ENCODE measurements around the gene SAMD10.

The SAMD10 gene

DNA sequence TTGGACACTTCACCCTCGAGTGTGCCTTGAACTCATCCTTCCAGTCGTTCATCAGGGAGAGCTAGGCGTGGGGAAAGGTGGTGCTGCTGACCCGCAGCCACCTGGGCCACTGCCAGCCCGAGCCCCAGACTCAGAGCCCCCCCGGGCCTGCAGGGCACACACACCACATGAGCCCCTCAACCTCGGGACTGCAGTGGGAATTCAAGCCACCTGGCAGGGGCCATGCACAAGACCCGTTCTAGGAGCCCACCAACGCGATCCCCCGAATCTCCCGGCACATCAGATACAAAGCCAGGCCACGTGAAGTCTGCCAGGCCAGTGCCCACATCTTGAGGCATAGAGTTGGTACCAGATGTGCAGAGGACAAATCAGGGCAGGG, 12.5 kb downstream of the SAMD10 start:
- TF ChIP-seq GATA2 (IDR thresholded peaks at IDR 0.05; ENCODE audit: low read depth, low read length) (no peak), GATA3 (IDR thresholded peaks at IDR 0.05; ENCODE audit: low read depth, low read length) (no peak)

DNA sequence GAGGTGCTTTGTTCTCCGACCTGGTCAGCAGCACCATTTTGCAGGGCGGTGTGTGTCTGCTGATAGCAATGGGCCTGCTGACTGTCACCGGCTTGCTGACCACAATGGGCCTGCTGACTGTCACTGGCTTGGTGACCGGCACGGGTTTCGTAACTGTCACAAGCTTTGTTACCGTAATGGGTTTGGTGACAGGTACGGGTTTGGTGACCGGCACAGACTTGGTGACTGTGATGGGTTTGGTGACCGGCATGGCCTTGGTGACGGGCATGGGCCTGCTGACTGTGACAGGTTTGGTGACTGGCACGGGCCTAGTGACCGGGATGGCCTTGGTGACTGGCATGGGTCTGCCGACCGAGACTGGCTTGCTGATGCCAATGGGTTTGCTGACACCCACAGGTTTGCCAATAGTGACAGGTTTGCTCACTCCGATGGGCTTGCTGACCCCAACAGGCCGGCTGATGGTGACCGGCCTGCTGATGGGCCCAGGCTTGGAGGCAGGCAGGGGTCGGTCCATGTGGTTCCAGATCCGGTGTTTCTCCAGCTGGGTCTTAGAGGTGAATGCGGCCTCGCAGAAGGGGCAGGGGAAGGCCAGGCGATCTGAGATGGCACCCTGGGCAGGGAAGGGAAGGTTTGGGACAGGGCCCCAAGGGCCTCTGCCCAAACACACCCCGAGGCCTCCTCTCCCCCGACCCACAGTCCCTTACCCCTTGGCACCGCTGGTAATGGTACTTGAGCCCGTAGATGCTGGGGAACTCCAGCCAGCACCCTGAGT, 13.1 kb downstream of the SAMD10 start:
- TF ChIP-seq GATA2 (IDR thresholded peaks at IDR 0.05; ENCODE audit: low read depth, low read length), result no peak
- TF ChIP-seq GATA3 (IDR thresholded peaks at IDR 0.05; ENCODE audit: low read depth, low read length), result no peak

DNA sequence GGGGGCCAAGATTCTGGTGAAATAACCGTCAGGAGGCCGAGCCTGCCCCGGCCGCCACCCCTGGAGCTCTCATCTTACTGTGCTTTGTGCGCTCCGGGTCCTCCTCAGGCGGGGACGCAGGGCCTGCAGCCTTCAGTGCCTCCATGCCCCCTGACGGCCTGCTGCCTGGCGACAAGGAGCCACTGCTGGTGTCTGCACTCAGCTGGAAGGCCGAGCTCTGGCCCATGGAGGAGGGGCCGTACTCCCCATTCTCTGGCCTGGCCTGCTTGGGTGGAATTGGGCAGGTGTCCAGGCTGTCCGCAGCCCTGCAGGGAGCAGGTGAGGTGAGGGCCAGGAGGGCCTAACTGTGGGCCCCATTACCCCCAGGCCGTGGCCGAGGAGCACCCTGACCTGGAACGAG, 15.0 kb downstream of the SAMD10 start:
- no peak for TF ChIP-seq GATA2 (IDR thresholded peaks at IDR 0.05; ENCODE audit: low read depth, low read length)
- TF ChIP-seq GATA3 (IDR thresholded peaks at IDR 0.05; ENCODE audit: low read depth, low read length), result no peak

DNA sequence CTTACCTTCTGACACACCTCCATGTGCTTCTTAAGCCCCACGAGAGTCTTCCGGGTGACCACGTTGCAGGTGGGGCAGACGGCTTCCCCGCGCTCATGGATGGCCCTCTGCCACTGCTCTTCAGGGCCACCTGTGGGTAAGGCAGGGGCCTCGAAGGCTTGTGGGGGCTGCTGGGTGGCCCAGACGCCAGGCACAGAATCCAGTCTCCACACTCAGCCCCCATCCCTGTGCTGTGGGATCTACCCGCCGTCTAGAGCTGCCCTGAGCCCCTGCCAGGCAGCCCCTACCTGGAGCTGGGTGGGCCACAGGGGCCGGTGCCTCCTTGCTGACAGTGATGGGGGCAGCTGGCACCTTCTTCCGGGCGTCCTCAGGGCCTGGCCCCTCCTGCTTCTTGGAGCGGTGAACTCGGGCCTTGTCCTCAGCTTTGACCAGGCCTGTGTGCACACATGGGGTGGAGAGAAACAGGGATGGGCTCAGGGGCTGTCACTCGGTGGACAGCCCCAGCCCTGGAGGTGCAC, 15.6 kb downstream of the SAMD10 start:
- no peak for TF ChIP-seq GATA2 (IDR thresholded peaks at IDR 0.05; ENCODE audit: low read depth, low read length)
- no peak for TF ChIP-seq GATA3 (IDR thresholded peaks at IDR 0.05; ENCODE audit: low read depth, low read length)

DNA sequence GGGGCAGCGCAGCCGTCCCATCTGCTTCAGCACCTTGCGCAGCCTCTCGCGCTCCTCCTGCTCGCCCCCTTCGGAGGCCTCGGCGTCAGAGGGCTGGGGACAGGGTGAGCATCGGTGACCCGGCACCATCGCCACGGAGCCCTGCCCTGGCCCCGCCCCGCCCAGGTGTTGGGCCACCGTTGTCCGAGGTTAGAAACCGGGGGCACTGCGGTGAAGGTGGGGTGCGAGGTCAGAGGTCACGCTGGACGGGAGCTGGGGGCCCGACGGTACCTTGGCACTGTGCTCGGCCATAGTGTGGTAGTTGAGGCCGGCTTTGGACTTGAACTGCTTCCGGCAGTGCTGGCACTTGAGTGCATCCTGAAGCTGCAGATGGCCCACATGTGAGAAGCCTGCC, 16.1 kb downstream of the SAMD10 start:
- TF ChIP-seq GATA2 (IDR thresholded peaks at IDR 0.05; ENCODE audit: low read depth, low read length) (no peak), GATA3 (IDR thresholded peaks at IDR 0.05; ENCODE audit: low read depth, low read length) (no peak)

DNA sequence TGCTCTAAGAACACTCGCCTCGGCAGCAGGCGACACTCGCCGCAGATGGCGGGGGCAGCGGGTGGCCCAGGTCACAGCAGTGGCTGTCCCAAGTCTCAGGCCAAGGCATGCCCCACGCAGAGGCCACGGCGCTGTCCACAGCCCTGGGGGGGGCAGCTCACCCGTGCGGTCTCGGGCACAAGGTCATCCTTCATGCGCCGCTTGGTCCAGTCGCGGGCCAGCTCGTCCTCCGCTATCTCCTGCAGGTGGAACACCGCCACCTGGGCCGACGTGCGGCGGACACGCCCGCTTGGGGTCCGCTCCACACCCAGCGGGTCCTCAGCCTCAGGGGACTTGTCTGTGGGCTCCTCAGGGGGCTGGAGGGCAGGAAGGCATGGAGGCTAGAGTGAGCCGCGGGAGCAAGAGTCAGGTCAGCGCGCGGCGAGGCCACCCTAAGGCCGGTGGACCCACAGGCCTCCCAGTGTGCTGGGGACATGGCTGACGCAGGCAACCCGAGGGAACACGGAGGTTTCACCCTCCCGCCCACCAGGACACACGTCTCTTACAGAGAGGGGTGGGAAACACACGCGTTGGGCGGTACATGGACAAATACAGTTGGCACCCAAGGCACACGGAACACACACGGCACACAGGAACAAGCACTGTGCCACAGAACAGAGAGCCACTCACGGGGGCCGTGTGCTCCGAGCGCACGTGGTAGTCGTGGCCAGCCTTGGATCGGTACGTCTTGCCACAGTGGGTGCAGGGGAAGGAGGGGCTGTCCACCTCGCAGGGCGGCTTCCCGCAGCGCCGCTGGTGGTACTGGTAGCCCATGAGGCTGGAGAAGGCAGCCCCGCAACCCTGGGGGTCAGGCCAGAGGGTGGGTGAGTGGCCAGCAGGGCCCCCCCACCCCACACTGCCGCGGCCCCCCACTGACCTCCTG, 16.8 kb downstream of the SAMD10 start:
- TF ChIP-seq GATA3 (IDR thresholded peaks at IDR 0.05; ENCODE audit: low read depth, low read length) (no peak), GATA2 (IDR thresholded peaks at IDR 0.05; ENCODE audit: low read depth, low read length) (no peak)

DNA sequence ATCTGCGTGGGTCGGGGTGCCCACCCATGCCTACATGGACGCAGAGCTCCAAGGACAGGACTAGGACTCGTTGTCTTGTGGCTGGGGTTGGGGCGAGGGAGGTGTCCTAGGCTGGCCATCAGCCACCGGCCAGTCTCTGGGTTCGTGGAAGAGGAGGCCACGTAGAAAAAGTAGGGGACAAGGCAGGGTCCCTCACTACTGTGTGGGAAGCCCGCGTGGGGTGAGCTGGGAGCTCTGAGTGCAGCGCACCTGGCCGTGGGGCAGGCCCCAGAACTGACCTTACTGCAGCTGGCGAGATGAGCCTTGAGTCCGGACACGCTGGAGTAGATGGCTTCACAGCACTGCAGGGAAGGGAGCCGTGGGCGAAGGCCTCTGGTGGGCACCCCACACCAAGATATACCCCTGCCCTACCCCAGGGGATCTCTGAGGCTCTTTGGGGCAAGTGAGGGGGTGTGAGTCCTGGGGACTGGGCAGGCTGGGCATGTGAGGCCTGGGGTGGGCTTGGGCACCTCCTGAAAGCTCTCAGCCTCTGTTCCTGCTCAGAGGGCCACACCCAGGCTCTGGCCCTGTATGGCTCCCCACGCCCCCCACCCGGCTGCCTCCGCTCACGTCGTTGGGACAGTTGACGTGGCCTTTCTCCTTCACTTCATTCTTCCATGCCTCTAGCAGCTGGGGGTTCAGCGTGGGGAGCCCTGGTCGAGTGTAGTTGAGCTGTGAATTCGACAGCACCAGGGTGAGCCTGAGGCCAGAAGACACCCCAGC, 17.6 kb downstream of the SAMD10 start:
- TF ChIP-seq GATA2 (IDR thresholded peaks at IDR 0.05; ENCODE audit: low read depth, low read length) (no peak), GATA3 (IDR thresholded peaks at IDR 0.05; ENCODE audit: low read depth, low read length) (no peak)

DNA sequence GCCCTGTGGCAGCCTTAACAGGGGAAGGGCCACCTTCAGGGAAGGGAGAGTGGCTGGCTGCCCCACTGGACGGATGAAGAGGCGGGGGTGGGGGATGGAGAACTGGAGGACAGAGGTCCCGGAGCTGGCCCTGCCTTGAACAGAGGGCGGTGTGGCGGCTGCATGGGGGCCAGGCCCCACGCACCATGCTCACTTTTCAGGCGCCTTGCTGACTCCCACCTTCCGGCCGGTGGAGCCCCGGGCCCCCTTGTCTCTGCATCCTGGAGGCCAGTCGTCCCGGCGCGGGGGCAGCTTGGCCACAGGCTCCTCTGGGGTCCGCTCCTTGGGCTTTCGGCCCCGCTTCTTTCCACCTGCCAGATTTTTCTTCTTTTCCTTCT, 19.8 kb downstream of the SAMD10 start:
- no peak for TF ChIP-seq GATA2 (IDR thresholded peaks at IDR 0.05; ENCODE audit: low read depth, low read length)
- no peak for TF ChIP-seq GATA3 (IDR thresholded peaks at IDR 0.05; ENCODE audit: low read depth, low read length)

DNA sequence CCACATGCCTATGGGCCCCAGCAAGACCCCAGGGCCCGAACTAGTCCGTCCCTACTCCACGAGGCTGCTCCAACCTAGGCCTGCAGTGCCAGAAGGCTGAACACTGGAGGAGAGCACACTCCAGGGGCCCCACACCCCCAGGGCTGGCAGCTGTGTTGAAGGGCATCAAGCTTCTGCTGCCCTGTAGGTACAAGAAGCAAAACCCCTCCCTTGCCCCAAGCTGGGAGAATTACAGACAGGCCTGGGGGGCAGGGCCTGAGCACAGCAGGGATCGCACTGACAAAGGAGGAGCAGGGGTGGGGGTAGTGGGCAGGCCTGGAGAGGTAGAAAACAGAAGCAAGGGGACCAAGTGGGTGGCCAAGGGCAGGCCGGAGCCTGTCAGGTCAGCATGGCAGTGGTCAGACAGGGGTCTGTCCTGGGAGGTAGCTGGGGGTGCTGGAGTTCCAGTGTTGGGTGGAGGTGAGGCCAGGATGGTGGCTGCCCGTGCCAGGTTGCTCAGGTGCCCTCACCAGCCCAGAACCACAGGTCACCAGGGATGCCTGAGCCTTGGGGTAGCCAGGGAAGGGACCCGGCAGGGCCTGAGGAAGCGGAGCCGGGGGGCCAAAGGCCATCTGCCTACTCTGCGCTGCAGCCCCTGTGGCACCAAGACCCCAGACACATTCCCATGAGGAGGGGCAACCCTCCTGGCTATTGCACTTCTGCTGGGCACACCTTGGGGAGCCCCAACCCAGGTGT, 20.3 kb downstream of the SAMD10 start:
- TF ChIP-seq GATA2 (IDR thresholded peaks at IDR 0.05; ENCODE audit: low read depth, low read length), result no peak
- TF ChIP-seq GATA3 (IDR thresholded peaks at IDR 0.05; ENCODE audit: low read depth, low read length), result no peak

DNA sequence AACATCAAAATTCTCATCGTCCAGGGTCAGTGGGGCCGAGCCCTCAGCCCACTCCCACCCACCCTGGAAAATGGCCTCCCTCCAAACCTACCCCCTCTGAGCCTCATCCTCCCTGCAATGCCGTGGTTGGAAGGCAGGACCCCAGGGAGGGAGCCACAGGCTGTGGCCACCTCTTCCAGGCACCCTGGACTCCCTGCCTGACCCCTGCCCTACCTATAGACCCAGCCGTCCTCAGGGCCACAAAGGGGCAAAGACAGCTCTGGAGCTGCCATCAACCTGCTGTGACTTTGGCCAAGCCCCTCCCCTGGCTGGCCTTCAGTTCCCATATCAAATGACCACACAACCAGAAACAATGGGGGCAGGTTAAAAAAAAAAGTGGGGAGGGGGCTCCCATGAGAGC, 21.0 kb downstream of the SAMD10 start:
- no peak for TF ChIP-seq GATA2 (IDR thresholded peaks at IDR 0.05; ENCODE audit: low read depth, low read length)
- no peak for TF ChIP-seq GATA3 (IDR thresholded peaks at IDR 0.05; ENCODE audit: low read depth, low read length)

DNA sequence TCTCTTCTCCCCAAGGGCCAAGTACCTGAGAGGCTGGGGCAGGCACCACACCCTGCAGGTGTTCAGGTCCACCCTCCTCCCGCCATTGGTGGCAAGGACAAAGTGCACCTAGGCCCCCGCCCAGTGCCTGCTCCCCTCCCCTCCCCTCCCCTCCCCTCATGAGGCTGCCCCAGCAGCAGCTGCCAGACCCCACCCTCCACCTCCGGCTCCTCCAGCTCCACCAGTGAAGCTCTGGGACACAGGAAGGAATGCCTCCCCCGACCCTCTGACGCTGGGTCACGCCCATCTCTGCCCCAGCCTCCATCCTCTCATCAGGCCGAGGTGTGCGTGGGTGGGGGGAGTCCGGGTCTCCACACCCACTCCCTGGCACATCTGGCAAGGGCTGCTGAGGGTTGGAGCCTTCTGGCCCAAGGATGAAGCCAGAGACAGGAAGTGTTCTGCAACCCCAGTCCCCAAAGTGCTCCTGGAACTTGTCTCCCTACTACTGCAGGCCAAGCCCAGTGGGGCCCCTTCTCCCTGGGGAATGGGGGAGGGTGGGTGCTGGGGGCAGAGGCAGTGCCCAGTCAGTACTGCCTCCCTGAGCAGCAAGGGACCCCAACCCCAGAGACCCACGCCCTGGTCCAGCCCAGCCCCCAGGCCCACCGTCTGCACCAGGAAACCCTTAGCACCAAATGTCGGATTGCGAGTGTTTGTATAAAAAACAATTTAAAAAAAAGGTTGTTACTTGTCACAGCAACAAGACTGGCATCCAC, 21.6 kb downstream of the SAMD10 start:
- TF ChIP-seq GATA2 (IDR thresholded peaks at IDR 0.05; ENCODE audit: low read depth, low read length) (no peak), GATA3 (IDR thresholded peaks at IDR 0.05; ENCODE audit: low read depth, low read length) (no peak)

DNA sequence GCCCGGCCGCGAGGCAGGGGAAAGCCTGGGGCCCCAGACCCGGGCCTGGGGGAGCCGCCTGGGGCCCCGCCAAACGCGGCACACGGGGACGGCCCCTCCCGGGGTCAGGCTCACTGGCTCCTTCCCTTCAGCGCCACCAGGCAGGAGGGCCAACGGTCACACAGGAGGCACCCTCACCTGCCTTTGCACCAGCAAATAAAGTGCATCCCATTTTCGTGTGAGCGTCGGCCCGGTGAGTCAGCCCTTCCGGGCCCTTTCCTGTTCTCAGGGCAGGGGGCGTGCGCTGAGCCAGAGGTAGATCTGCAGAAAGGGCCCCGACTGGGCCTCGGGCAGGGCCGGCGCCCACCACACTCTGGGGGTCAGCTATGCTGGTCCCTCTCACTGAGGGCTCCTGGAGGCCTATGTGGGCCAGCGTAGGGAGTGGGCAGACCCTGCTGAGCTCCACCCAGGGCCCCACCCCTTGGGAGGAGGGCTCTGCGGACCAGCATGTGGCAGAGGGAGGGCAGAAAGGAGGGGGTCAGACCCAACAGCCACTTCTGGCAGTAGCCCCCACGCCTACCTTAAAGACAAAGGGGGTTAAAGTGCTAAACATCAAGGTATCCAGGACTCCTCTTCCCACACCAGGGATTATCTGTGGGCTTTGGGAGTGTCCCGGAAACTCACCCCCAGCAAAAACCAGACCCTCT, 22.3 kb downstream of the SAMD10 start:
- TF ChIP-seq GATA3 (IDR thresholded peaks at IDR 0.05; ENCODE audit: low read depth, low read length) (no peak), GATA2 (IDR thresholded peaks at IDR 0.05; ENCODE audit: low read depth, low read length) (no peak)

Measured in SH-SY5Y (cell line).